Non-pigmented ciliary epithelial cell (primary cell): ENCODE measurements around the gene DENND2C.
A peak's percentile ranks its signal among the peaks of the same experiment; 100 is the strongest.
"Not testable (repeated sequence)": the region's sequence is repeated elsewhere in the genome, so short reads cannot be mapped to it uniquely, and the experiment has no call there.

Source experiments
- DNase-seq: peaks from one replicate; pipeline ENCODE4 v3.0.0-alpha.2; 2010; ENCODE audit warnings: low read depth

DENND2C gene

GRCh38 chr1:114607223-114607622, 62.6 kb downstream of the DENND2C start:
- DNase-seq = no peak

- DNase-seq = no peak
These were observed 71.9 kb downstream of the DENND2C start for GRCh38 chr1:114597949-114598348.

GRCh38 chr1:114595602-114596001, 74.2 kb downstream of the DENND2C start:
- no peak for DNase-seq

- no peak for DNase-seq
These were observed 75.8 kb downstream of the DENND2C start for GRCh38 chr1:114594046-114594445.

DNA sequence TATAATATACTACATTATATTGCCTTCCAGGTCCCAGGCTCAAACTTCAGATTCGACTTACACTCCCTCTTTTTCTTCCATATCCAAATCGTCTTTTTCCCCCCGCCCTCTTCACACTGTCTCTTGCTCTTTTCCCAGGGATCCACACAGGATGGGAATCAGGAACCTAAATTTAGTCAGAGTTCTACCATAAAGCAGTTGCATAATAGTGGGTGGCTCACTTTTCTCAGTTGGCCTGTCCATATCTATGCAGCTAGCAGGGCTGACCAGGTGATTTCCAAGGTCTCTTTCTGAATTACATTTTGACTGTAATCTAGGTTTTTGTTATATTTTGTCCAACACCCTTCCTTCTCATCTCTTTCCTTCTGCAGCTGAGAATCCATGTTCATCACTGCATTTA, 80.7 kb downstream of the DENND2C start:
- DNase-seq = no peak

GRCh38 chr1:114588196-114588689, 81.6 kb downstream of the DENND2C start:
- no peak for DNase-seq

DNA sequence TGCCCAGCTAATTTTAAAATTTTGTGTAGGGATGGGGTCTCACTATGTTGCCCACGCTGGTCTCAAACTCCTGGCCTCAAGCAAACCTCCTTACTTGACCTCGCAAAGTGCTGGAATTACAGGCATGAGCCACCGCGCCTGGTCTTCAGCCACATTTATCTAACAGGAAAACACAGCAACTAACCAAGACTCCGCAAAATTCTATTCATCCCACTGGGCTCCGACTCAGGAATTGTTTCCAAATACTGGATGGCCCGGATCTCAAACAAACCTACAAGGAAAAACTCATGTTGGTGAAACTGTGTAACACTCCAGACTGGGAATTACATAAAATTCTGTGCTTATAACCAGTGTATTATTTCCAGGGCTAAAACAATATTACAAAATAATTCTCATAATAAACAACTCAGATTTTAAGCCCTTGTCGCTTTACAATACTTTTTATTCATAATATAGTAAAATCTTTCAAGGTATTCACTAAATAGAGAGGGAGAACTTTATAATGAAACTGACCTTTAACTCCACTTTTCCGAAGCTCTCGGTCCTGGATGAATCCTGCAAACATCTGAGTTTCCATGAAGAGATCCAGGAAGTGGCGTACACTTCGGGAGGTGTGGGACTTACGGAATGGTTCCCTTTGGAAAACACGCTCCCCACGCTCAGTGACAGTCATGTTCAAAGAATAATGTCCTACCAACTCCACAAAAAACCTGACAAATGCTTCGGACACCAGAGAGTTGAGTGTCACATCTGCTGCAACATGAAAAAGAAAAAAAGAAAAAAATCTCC, 82.5 kb downstream of the DENND2C start:
- no peak for DNase-seq

- no peak for DNase-seq
These were observed 83.3 kb downstream of the DENND2C start for GRCh38 chr1:114586513-114587047.

GRCh38 chr1:114585231-114585630, 84.6 kb downstream of the DENND2C start:
- DNase-seq = no peak

- peak; percentile 94 for DNase-seq
These were observed 88.2 kb downstream of the DENND2C start, which contains the start of gene BCAS2 for GRCh38 chr1:114581335-114582287. BCAS2 (minus strand) TSS chr1:114581615; CDS start chr1:114581591, 24 bp downstream.

- DNase-seq = no peak
These were observed 95.5 kb downstream of the DENND2C start for GRCh38 chr1:114574365-114574764.

DNA sequence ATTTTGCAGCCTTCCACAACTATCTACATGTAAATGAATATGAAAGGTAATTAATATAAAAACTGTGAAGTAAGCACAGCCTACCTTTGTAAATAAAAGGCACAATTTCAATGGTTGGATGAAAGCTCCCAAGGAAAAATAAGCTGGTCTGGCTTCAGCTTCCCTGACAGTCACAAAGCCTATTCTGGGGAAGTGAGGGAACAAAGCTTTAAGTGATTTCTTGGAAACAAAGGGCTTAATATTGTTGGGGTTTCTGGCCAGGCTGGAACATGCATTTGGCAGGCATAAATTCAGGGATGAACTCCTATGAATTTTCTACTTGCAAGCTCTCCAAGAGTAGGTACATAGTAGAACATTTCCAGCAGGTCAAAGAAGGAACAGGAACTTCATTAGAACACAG, 105.7 kb downstream of the DENND2C start:
- DNase-seq = no peak

DNA sequence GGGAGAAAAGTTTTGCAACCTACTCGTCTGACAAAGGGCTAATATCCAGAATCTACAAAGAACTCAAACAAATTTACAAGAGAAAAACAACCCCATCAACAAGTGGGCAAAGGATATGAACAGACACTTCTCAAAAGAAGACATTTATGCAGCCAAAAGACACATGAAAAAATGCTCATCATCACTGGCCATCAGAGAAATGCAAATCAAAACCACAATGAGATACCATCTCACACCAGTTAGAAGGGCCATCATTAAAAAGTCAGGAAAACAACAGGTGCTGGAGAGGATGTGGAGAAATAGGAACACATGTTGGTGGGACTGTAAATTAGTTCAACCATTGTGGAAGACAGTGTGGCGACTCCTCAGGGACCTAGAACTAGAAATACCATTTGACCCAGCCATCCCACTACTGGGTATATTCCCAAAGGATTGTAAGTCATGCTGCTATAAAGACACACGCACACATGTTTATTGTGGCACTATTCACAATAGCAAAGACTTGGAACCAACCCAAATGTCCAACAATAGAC, 106.8 kb downstream of the DENND2C start:
- not testable (repeated sequence) for DNase-seq

DNA sequence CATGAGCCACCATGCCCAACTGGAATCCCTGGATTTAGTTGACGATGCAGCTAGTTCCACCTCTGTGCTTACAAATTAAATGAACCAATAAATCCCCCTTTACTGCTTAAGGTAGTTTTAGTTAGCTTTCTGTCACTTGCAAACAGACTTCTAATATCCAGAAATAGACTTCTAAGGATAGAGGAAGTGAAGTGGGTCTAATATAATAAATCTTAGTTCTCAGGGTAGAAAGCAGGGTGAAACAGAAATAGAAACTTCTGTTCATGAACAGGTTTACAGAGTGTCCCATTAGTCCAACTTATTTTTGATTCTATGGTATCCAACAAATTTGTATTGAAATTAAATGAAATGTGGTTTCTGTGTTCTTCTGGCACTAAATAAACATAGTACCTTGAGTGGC, 108.5 kb downstream of the DENND2C start:
- no peak for DNase-seq

DNA sequence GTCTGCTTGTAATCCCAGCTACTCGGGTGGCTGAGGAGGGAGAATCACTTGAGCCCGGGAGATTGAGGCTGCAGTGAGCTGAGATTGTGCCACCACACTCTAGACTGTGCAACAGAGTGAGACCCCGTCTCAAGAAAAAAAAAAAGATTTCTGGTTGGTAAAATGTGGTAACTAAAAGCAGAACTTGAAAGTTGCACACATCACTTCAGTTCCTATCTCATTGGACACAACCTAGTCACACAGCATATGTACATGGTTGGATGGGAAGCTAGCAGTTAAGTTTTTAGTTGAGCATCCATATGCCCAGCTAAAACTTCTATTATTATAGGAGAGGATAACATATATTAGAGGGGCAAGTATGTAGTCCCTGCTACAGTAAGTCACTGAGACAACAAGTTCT, 110.5 kb downstream of the DENND2C start:
- no peak for DNase-seq

GRCh38 chr1:114558544-114558943, 111.3 kb downstream of the DENND2C start:
- no peak for DNase-seq

DNA sequence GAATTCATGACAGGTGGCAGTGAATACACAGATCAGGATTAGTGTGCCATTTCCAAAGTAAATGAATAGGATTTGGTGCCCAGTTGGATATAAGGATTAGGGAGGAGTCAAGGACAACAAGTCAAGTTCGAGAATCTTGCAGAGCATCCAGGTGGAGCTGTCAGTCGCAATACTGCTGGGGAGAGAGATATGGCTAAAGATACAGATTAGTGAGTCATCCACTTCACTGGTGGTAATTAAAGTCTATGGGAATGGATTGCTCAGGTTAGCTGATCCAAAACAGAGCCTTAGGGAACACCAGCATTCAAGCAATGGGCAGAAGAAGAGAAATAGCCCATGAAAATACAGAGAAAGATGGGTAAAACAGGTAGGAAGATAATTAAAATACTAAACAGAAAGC, 115.3 kb downstream of the DENND2C start:
- DNase-seq = no peak

DNA sequence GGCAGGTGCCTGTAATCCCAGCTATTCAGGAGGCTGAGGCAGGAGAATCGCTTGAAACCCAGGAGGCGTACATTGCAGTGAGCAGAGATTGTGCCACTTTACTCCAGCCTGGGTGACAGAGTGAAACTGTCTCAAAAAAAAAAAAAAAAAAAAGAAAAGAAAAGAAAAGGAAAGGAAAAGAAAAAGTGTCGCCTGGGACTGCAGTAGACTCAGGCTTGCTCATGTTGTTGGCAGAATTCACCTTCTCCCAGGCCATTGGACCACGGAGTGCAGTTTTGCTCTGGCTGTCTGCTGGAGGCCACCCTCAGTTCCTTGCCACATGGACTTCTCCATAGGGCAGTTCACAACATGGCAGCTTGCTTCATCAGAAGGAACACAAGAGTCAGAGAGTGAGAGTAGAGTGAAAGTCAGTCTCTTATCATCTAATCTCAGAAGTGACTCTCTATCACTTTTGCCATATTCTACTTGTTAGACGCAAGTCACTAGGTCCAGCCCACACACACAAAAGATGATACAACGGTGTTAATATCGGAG, 117.7 kb downstream of the DENND2C start:
- no peak for DNase-seq

DNA sequence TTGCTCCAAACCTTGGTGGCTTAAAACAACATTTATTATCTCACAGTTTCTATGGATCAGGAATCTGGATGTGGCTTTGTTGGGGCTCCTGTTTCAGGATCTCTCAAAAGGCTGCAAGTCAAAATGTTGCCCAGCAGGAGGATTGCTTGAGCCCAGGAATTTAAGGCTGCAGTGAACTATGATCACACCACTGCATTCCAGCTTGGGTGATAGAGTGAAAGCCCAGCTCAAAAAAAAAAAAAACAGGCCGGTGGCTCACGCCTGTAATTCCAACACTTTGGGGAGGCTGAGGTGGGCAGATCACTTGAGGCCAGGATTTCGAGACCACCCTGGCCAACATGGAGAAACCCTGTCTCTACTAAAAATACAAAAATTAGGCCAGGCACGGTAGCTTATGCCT, 118.4 kb downstream of the DENND2C start:
- no peak for DNase-seq

GRCh38 chr1:114550336-114550735, 119.5 kb downstream of the DENND2C start:
- no peak for DNase-seq

- no peak for DNase-seq
These were observed 120.7 kb downstream of the DENND2C start for GRCh38 chr1:114549137-114549536.

DNA sequence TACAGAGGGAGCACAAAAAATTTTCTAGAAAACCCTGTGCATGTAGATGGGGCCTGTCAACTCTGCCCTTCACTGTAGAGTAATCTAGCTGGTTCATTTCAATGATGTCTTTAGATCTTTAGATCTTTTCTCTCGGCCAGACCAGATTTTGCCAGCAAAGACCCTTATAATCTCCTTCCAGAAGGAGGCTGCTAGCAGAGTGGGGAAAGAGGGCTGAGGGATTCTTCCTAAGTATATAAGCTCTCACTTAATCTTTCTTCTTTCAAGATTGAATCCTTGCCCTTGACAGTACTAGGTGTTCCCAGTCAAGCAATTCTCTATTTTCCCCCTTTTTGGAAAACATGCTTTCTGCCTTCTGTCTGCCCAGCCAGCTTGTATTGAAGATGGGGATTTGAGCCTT, 122.8 kb downstream of the DENND2C start:
- no peak for DNase-seq
